Heart left ventricle (tissue), 16 donors: ENCODE results near the gene PCCA. TPM values are rescaled to one million over a fixed set of nuclear protein-coding genes. Genes with fewer than 3 reads are reported as not detected.
"Not testable (repeated sequence)": the region's sequence is repeated elsewhere in the genome, so short reads cannot be mapped to it uniquely, and the experiment has no call there.

ENCODE experiments used
- ATAC-seq, 4 donors: fragments of 200-7000 bp; cut with Tn5 transposase; one replicate each; pipeline ENCODE4 v1.9.1; 2020 to 2022; ENCODE audit warnings: moderate library complexity in 4 of 4, mild to moderate bottlenecking in 3 of 4, moderate number of reproducible peaks in 1 of 4
- DNase-seq, 5 donors: peaks; one replicate each; pipeline ENCODE4 v3.0.0-alpha.2; 2020
- H3K27ac ChIP-seq, 12 donors: fragments of 200-600 bp; sonication (generic) in 4 of 12; one replicate each; pipeline versions ENCODE4 v1.5.0 to v1.8.0; 2016 to 2022; ENCODE audit warnings: mild to moderate bottlenecking in 2 of 12
- H3K27me3 ChIP-seq, 9 donors: fragments of 200-600 bp; sonication (generic) in 2 of 9; one replicate each; pipeline versions ENCODE4 v1.5.1 to v1.8.0; 2016 to 2022; ENCODE audit warnings: mild to moderate bottlenecking in 3 of 9
- H3K36me3 ChIP-seq, 9 donors: fragments of 200-600 bp; sonication (generic) in 2 of 9; one replicate each; pipeline versions ENCODE4 v1.5.0 to v1.8.0; 2018 to 2022; ENCODE audit warnings: mild to moderate bottlenecking in 2 of 9
- H3K4me1 ChIP-seq, 12 donors: fragments of 200-600 bp; sonication (generic) in 4 of 12; one replicate each; pipeline versions ENCODE4 v1.5.0 to v1.8.0; 2016 to 2022; ENCODE audit warnings: mild to moderate bottlenecking in 3 of 12
- H3K4me3 ChIP-seq, 12 donors: fragments of 200-600 bp; sonication (generic) in 4 of 12; one replicate each; pipeline versions ENCODE4 v1.5.0 to v1.8.0; 2017 to 2022; ENCODE audit warnings: mild to moderate bottlenecking in 9 of 12, moderate library complexity in 4 of 12
- H3K9me3 ChIP-seq, 12 donors: fragments of 200-600 bp; sonication (generic) in 4 of 12; one replicate each; pipeline versions ENCODE4 v1.5.0 to v1.8.0; 2016 to 2022; ENCODE audit warnings: mild to moderate bottlenecking in 1 of 12
- POLR2A ChIP-seq, 2 donors: fragments of 450-650 bp; IDR thresholded peaks; one replicate each; pipeline ENCODE4 v1.6.1; 2017; ENCODE audit warnings: antibody characterized with exemption in 2 of 2, mild to moderate bottlenecking in 2 of 2, moderate library complexity in 2 of 2
- WGBS, 4 donors: extraction: QIAGEN DNeasy Blood & Tissue Kit in 2 of 4; methylation state at CpG; one replicate each; pipeline versions ENCODE4 v1.1.5 to v1.1.7; 2013 to 2018; 5-methylcytosine and 5-hydroxymethylcytosine counted together
- intact Hi-C, 10 donors: fragments of 100-400 bp; cut with DNase I; formaldehyde crosslinking; loops; one replicate each; pipeline versions ENCODE4 v1.11.1 to v1.14.2; 2022
- polyA plus RNA-seq, 2 donors: library from polyadenylated mRNA; stranded (reverse); fragments of 200-250 nt; gene quantifications; one replicate each; pipeline ENCODE4 v1.2.3, GENCODE V29; 2013
- total RNA-seq, 9 donors: library from RNA; depleted of rRNA in 2 of 9; stranded (reverse); fragments of >200 nt in 2 of 9; fragmentation: NEBNext Ultra II Directional in 3 of 9; extraction: Animal tissue kit (Norgen Biotek cat#: 25700) in 3 of 9; gene quantifications; one replicate each; pipeline versions ENCODE4 v1.1.0 to v1.2.4, GENCODE V29; 2016 to 2023
- TF ChIP-seq, protein P1 (sequence below), 12 donors: fragments of 200-600 bp; sonication (generic) in 4 of 12; IDR thresholded peaks; one replicate each; pipeline versions ENCODE4 v1.5.0 to v1.8.0; 2018 to 2022; ENCODE audit warnings: antibody characterized with exemption in 12 of 12, mild to moderate bottlenecking in 5 of 12
- donor health status: ischemic (EF 13 %, LVEDD 7.1; RV severe dilation, severe dysfunction).
- donor health status: healthy with polysubstance abuse.
- donor health status: DM: no; HTN: yes; CAD: no.
- donor health status: DM: no; HTN: no; CAD: no.
- donor health status: ischemic (EF 25% LVEDD 6.9; RV normal size, moderate dysfunction).
- donor health status: ischemic (EF 25% LVEDD 5.7; RV mildly dilated, moderate dysfunction).
- donor health status: healthy.
- donor health status: DM: yes; HTN: yes; CAD: no.
- donor health status: ischemic (EF 35%, LVEDD 5.7; RV mildly dilated, moderate dysfunction).
- donor health status: nonischemic (EF 11% LVEDD 7.7; RV severe dilation, severe dysfunction).
- donor health status: DM: yes; HTN: yes; CAD: no.
- donor health status: PGD.
- donor health status: ischemic (EF 29% LVEDD 5.4; RV normal size, mild dysfunction).
- donor health status: nonischemic (EF 23%, LVEDD 6.1; RV moderate dilation, normal function).

The PCCA gene
- total and polyA plus RNA-seq, 11 donors = 25.6 to 67.0 (median 40.9) TPM

GRCh38 chr13:100521851-100522617 is 433.1 kb downstream of the PCCA start:
- Histone ChIP-seq H3K27ac (no peak overlapping the region), H3K4me1 (no peaks in the 10 kb centered on the region), H3K36me3 (peaks cover 0 to 6% (median 0%) of the 10 kb centered on the region in 9 donors), H3K4me3 (no peak overlapping the region), H3K27me3 (no peaks in the 10 kb centered on the region), H3K9me3 (no peaks in the 10 kb centered on the region)
- intact Hi-C loops = no loop called here
- ATAC-seq = no peak
- WGBS, 4 donors = 82 to 89% (median 86%) methylated on average over 19 of the region's 19 CpGs
- TF ChIP-seq POLR2A (IDR thresholded peaks at IDR 0.05) = no peak
- TF ChIP-seq, protein P1, sequence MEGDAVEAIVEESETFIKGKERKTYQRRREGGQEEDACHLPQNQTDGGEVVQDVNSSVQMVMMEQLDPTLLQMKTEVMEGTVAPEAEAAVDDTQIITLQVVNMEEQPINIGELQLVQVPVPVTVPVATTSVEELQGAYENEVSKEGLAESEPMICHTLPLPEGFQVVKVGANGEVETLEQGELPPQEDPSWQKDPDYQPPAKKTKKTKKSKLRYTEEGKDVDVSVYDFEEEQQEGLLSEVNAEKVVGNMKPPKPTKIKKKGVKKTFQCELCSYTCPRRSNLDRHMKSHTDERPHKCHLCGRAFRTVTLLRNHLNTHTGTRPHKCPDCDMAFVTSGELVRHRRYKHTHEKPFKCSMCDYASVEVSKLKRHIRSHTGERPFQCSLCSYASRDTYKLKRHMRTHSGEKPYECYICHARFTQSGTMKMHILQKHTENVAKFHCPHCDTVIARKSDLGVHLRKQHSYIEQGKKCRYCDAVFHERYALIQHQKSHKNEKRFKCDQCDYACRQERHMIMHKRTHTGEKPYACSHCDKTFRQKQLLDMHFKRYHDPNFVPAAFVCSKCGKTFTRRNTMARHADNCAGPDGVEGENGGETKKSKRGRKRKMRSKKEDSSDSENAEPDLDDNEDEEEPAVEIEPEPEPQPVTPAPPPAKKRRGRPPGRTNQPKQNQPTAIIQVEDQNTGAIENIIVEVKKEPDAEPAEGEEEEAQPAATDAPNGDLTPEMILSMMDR (IDR thresholded peaks at IDR 0.05) = no peak
- DNase-seq = no peak

- H3K9me3 ChIP-seq = no peaks in the 10 kb centered on the region
- intact Hi-C loops = no loop called here
- H3K27me3 ChIP-seq = no peaks in the 10 kb centered on the region
- H3K4me3 ChIP-seq = no peak overlapping the region
- 94 to 97% (median 96%) methylated on average over 9 of the region's 9 CpGs for WGBS, 4 donors
- TF ChIP-seq POLR2A (IDR thresholded peaks at IDR 0.05) = no peak
- TF ChIP-seq, protein P1 (IDR thresholded peaks at IDR 0.05) = no peak
- no peak for DNase-seq
- no peak overlapping the region for H3K27ac ChIP-seq
- no peaks in the 10 kb centered on the region for H3K4me1 ChIP-seq
- peaks cover 0 to 14% (median 4%) of the 10 kb centered on the region in 9 donors for H3K36me3 ChIP-seq
- no peak for ATAC-seq
Measured at GRCh38 chr13:100522618-100523309, 433.9 kb downstream of the PCCA start.

GRCh38 chr13:100523411-100523810 is 434.5 kb downstream of the PCCA start:
- intact Hi-C loops = no loop called here
- H3K36me3 ChIP-seq = peaks cover 0 to 19% (median 6%) of the 10 kb centered on the region in 9 donors

DNA sequence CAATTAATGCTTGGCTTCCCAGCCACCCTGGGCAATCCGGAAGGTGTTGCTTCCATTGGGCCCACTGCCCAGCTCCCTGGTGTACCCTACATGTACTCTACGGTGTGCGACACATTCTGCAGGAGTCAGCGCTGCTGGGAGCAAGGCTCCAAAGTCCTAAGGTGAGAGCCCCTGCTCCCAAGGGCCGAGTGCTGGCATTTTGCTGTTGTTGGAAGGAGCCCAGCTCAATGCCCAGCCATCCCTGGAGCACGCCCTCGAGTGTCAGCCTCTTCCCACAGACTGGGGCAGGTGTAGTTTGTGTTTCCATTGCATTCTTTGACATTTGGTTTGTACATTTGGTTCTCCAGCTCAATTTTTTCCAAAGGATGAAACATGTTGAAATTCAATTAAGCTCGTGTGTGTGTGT is 435.1 kb downstream of the PCCA start:
- Histone ChIP-seq H3K9me3 (no peaks in the 10 kb centered on the region), H3K36me3 (peaks cover 0 to 24% (median 9%) of the 10 kb centered on the region in 9 donors), H3K27ac (no peak overlapping the region), H3K4me3 (no peak overlapping the region), H3K27me3 (no peaks in the 10 kb centered on the region), H3K4me1 (no peaks in the 10 kb centered on the region)
- intact Hi-C loops = no loop called here
- ATAC-seq (no peak), DNase-seq (no peak)
- TF ChIP-seq, protein P1 (IDR thresholded peaks at IDR 0.05) = no peak
- TF ChIP-seq POLR2A (IDR thresholded peaks at IDR 0.05) = no peak
- WGBS, 4 donors = 86 to 95% (median 89%) methylated on average over 7 to 8 of the region's 8 CpGs

More at GRCh38 chr13:100523411-100523810, 434.5 kb downstream of the PCCA start:
- no peak overlapping the region for H3K27ac ChIP-seq
- H3K27me3 ChIP-seq = no peaks in the 10 kb centered on the region
- DNase-seq (no peak), ATAC-seq (no peak)
- no peaks in the 10 kb centered on the region for H3K4me1 ChIP-seq
- WGBS, 4 donors = 94 to 98% (median 95%) methylated on average over 14 of the region's 14 CpGs
- TF ChIP-seq, protein P1 (IDR thresholded peaks at IDR 0.05) = no peak
- no peak for TF ChIP-seq POLR2A (IDR thresholded peaks at IDR 0.05)
- H3K4me3 ChIP-seq = no peak overlapping the region
- no peaks in the 10 kb centered on the region for H3K9me3 ChIP-seq

DNA sequence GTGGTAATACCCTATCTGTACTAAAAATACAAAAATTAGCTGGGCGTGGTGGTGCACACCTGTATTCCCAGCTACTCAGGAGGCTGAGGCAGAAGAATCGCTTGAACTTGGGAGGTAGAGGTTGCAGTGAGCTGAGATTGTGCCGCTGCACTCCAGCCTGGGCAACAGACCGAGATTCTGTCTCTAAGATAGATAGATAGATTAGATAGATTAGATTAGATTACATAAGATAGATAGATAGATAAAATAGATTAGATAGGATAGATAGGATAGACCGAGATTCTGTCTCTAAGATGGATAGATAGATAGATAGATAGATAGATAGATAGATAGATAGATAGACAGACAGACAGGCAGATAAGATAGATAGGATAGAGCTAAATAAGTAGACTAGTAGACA is 435.8 kb downstream of the PCCA start:
- H3K4me1 ChIP-seq, H3K4me3 ChIP-seq, DNase-seq, H3K27ac ChIP-seq, H3K9me3 ChIP-seq, ATAC-seq, intact Hi-C loops, H3K27me3 ChIP-seq: not testable (repeated sequence)
- WGBS, 4 donors = 94 to 97% (median 96%) methylated on average over 5 of the region's 5 CpGs
- peaks cover 0 to 31% (median 15%) of the 10 kb centered on the region in 9 donors for H3K36me3 ChIP-seq
